PFSK-1 (cell line): ENCODE data around the gene SEMG2.

Experiments used
- POLR2AphosphoS5 ChIP-seq: IDR thresholded peaks from 2 replicates; pipeline ENCODE4 v1.6.1; 2012; ENCODE audit warnings: low read depth, mild to moderate bottlenecking, control low read depth, low read length, moderate library complexity
- REST ChIP-seq, 2 experiments: IDR thresholded peaks; 2 replicates each; pipeline versions ENCODE4 v1.6.1 to v1.8.0; 2011 to 2012; ENCODE audit warnings: low read depth in 2 of 2, low read length in 2 of 2, control low read depth in 1 of 2, inconsistent platforms in 1 of 2, mild to moderate bottlenecking in 1 of 2, moderate library complexity in 1 of 2; ENCODE audit not compliant: insufficient read depth in 1 of 2
- SIN3A ChIP-seq: IDR thresholded peaks from 2 replicates; pipeline ENCODE4 v1.6.1; 2012; ENCODE audit warnings: mild to moderate bottlenecking, low read length, moderate library complexity, borderline replicate concordance; ENCODE audit not compliant: insufficient read depth
- TAF1 ChIP-seq: IDR thresholded peaks from 2 replicates; pipeline ENCODE4 v1.6.1; 2012; ENCODE audit warnings: low read length, control low read depth, borderline replicate concordance; ENCODE audit not compliant: insufficient read depth

GRCh38 chr20:45238139-45238538 lies 17.0 kb downstream of the SEMG2 start:
- TF ChIP-seq TAF1 = no peak
- TF ChIP-seq POLR2AphosphoS5 = no peak
- TF ChIP-seq REST (IDR thresholded peaks at IDR 0.05; ENCODE audit: insufficient read depth in 1 of 2, low read depth in 2 of 2, low read length in 2 of 2) = no peak
- TF ChIP-seq SIN3A = no peak
